Lower leg skin (tissue), 3 donors: ENCODE results near the gene SLC15A1.

Experiments used
- CTCF ChIP-seq, 3 donors: fragments of 450-650 bp; IDR thresholded peaks; one replicate each; pipeline ENCODE4 v1.5.1; 2016; ENCODE audit warnings: antibody characterized with exemption in 3 of 3, mild to moderate bottlenecking in 3 of 3, moderate library complexity in 2 of 3
- POLR2A ChIP-seq, 2 donors: fragments of 450-650 bp; IDR thresholded peaks; one replicate each; pipeline ENCODE4 v1.6.1; 2016 to 2017; ENCODE audit warnings: antibody characterized with exemption in 2 of 2, mild to moderate bottlenecking in 1 of 2, moderate library complexity in 1 of 2

GRCh38 chr13:98641075-98641474 lies 111.4 kb downstream of the SLC15A1 start:
- TF ChIP-seq CTCF (IDR thresholded peaks at IDR 0.05), result no peak
- no peak for TF ChIP-seq POLR2A (IDR thresholded peaks at IDR 0.05)
